IPS-NIHi11 (cell line): ENCODE measurements around the gene XYLB.
"Not testable (repeated sequence)": the region's sequence is repeated elsewhere in the genome, so short reads cannot be mapped to it uniquely, and the experiment has no call there.

Source experiments
- DNase-seq: peaks from one replicate; pipeline ENCODE4 v3.0.0; 2012; ENCODE audit warnings: mixed read lengths, low spot score

The XYLB gene

GRCh38 chr3:38396239-38396638 lies 49.7 kb downstream of the XYLB start:
- DNase-seq: no peak

GRCh38 chr3:38396861-38397260 lies 50.3 kb downstream of the XYLB start:
- no peak for DNase-seq

DNA sequence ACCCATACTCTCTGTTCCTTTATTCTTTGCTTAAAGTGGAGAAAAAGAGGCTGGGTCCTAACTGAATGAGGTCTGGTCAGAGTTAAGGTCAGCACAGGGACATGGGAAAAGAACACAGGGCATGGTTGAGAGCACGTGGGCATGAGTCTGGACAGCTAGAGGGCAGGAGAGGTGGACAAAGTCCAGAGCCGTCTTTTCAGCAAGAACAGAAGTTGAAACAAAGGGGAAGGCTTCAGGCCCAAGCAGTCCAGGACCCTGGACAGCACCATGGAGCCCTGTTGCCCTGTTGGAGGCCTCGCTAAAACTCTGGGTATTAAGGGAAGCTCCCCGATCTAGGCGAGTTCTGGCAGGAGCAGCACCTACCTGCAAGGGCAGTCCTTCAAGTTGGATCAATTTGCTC lies 50.7 kb downstream of the XYLB start:
- peak; percentile 89 for DNase-seq

DNA sequence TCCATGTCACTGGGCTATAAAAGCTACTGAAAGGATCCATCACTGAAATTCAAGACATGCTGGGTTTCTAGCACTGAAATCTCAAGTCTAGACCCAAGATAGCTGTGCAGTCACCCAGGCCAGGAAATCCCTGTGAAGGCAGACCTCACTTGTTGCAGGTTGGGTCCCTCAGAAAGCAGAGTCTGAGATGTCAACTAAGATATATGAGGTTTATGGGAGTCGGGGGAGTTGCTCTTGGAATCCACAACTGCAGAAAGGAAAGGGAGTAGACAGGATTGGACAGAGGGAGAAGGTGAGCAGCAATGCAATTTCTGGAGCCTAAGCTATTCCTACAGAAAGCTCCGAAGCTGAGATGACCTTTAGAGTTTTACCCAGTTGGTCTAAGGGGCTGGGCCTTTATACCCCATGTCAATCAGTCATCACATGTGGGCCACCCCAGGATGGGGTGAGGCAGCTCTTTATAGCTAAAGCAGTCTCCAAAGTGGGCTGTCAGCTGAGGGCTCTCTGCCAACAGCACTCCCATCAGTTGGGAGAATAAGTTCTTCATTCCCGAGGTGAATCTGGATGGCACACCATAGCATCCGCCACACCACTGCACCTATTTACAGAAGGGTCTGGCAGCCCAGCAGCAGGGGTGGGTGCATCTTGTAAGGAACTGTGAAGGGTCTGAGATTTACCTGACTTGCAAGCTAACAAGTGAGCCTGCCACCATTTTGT lies 54.8 kb downstream of the XYLB start:
- no peak for DNase-seq

DNA sequence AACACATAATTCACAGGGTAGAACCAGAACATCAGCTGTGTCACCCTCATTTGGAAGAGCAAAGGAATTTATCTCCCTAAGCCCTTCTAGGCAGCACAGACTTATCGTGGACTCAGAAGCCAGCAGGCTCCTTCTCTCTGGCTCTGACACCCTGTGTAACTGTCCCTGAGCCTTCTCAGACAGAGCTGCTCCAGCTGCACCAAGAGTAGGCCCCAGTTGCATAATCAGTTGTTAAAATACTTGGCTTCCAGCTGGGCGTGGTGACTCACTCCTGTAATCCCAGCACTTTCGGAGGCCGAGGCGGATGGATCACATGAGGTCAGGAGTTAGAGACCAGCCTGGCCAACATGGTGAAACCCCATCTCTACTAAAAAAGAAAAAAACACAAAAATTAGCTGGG lies 57.7 kb downstream of the XYLB start:
- DNase-seq: no peak

GRCh38 chr3:38411591-38411990 lies 65.0 kb downstream of the XYLB start:
- no peak for DNase-seq

- DNase-seq: not testable (repeated sequence)
These were observed 74.2 kb downstream of the XYLB start for GRCh38 chr3:38420758-38421157.

DNA sequence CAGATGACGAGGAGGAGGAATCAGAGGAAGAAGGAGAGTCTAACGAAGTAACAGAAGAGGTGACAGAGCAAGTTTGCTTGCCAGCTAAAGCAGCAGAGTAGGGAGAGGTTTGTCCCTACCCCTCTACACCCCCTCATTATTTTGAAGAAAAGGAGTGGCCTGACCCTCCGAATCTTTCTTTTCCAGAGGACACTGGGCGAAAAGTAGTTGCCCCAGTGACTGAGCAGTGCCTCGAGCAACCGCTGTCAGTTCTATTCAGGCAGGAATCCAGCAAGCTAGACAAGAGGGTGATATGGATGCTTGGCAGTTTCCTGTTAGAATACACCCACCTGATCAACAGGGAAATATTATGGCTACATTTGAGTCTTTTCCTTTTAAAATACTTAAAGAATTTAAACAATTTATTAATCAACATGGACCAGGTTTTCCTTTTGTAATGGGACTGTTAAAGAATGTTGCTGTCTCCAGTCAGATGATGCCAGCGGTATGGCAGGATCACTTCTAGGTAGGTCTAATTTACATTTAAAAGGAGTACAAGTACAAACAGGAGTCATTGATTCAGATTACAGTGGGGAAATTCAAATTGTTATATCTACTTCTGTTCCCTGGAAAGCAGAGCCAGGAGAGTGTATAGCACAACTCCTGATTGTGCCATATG lies 75.2 kb downstream of the XYLB start:
- DNase-seq: no peak

DNA sequence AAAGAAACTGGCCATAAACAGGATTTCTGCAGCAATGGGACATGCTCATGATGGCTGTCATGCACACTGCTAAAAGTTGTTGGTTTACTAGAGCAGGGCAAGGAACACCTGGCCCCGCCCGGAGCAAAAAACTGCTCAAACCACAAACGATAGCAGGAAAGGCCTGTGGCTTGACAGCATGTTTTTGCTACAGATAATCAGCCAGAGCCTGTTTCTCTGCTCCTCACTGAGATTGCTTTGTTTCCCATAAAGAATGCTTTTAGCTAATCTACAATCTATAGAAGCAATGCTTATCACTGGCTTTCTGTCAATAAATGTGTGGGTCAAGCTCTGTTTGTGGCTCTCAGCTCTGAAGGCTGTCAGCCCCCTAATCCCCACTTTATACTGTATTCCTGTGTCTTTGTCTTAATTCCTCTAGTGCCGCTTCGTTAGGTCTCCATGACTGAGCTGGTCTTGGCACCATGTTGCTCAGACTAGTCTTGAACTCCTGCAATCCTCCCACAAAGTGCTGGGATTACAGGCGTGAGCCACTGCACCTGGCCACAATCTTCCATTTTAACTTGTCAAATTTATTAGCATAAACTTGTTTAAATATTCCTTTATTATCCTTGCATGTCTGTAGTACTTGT lies 80.3 kb downstream of the XYLB start:
- not testable (repeated sequence) for DNase-seq

GRCh38 chr3:38432871-38433658 lies 86.5 kb downstream of the XYLB start:
- not testable (repeated sequence) for DNase-seq

- DNase-seq: not testable (repeated sequence)
These were observed 87.1 kb downstream of the XYLB start for GRCh38 chr3:38433661-38434060.

DNA sequence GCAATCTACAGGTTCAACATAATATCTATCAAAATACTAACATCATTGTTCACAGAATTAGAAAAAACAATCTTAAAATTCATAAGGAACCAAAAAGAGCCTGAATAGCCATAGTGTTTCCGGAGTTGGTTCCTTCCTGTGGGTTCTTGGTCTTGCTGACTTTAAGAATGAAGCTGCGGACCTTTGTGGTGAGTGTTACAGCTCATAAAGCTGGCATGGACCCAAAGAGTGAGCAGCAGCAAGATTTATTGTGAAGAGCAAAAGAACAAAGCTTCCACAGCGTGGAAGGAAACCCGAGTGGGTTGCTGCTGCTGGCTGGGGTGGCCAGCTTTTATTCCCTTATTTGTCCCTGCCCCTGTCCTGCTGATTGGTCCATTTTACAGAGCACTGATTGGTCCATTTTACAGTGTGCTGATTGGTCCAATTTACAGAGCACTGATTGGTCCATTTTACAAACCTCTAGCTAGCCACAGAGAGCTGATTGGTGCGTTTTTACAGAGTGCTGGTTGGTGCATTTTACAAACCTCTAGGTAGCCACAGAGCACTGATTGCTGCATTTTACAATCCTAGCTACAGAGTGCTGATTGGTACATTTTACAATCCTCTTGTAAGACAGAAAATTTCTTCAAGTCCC lies 92.0 kb downstream of the XYLB start:
- not testable (repeated sequence) for DNase-seq

- not testable (repeated sequence) for DNase-seq
These were observed 96.6 kb downstream of the XYLB start for GRCh38 chr3:38443205-38443604.

DNA sequence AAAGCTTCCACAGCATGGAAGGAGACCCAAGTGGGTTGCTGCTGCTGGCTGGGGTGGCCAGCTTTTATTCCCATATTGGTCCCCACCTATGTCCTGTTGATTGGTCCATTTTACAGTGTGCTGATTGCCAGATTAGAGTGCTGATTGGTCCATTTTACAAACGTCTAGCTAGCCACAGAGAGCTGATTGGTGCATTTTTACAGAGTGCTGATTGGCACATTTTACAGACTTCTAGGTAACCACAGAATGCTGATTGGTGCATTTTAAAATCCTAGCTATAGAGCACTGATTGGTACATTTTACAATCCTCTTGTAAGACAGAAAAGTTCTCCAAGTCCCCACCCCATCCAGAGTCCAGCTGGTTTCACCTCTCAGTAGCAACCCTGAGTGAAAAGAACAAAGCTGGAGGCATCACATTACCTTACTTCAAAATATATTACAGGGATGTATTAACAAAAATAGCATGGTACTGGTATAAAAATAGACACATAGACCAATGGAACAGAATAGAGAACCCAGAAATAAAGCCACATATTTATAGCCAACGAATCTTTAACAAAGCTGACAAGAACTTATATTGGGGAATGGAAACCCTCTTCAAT lies 99.6 kb downstream of the XYLB start:
- DNase-seq: no peak

DNA sequence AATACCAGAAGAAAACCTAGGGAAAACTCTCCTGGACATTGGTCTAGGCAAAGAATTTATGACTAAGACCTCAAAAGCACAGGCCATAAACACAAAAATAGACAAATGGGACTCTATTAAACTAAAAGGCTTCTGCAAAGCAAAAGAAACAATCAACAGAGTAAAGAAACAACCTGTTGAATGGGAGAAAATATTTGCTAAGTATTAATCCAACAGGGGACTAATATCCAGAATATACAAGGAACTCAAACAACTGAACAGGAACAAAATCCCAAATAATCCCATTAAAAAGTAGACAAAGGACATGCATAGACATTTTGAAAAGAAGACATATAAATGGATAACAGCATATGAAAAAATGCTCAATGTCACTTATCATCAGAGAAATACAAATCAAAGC lies 100.2 kb downstream of the XYLB start:
- no peak for DNase-seq

DNA sequence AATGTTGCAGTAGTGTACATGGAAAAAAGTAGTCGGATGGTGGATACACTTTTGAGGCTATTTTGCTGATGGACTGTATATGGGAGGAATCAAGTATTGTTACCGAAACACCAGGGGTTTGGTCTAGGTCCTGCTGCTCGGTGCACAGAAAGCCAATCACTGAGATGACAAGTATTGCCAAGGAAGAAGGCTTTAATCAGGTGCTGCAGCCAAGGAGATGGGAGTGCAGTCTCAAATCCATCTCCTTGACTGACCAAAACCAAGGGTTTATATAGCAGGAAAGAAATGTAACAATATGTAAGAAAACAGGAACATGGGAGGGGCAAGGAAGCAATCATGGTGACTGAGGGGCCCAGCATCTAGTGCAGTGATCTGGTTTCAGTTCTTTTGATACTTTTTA lies 104.3 kb downstream of the XYLB start:
- DNase-seq: no peak

GRCh38 chr3:38453075-38453912 lies 106.7 kb downstream of the XYLB start, which contains the start of gene ACVR2B:
Gene ACVR2B (plus strand): TSS chr3:38453890. CDS start chr3:38454323, 433 bp downstream.
- peak; percentile 95 for DNase-seq

GRCh38 chr3:38453913-38454177 lies 107.3 kb downstream of the XYLB start:
- DNase-seq: no peak

DNA sequence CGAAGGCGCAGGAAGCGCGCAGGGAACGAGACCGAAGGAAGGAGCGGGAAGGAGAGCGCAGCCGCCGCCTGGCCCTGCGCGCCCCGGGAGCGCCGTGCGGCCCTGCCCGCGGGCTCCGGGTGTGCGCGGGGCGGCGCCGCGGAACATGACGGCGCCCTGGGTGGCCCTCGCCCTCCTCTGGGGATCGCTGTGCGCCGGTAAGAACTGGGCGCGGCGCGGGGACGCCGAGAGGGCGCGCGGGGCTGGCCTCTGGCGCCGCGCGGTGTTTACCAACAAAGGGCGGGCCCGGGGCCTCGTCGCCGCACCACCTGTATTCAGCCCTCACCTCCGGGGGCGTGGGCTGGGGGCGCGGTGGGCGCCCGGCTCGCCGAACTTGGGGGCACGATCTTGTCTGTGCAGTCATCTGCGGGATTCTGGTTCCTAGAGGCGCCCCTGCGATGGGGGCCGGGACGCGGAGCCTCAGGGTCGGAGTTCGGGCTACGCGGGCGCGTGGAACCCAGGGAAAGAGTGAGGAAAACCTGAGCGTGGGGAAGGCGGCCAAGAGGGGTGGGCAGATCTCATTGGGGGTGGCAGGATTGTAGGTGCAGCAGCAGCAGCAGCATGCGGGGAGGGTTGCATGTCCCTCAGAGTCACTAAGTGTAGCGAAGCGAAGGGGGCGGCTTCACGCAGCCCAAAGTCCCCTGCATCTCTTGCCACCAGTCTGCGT lies 107.7 kb downstream of the XYLB start:
- peak; percentile 54 for DNase-seq
